PC-3 (cell line): ENCODE data around the gene CHTOP.

Source experiments
- EZH2phosphoT487 ChIP-seq: fragments of 300-600 bp; sonication (generic); IDR thresholded peaks from 2 replicates; pipeline ENCODE4 v1.6.1; 2018; ENCODE audit warnings: mild to moderate bottlenecking, antibody characterized with exemption, low read length, borderline replicate concordance
- TF ChIP-seq, protein P1 (sequence below): fragments of 300-600 bp; sonication (generic); conservative IDR thresholded peaks from 2 replicates; pipeline ENCODE4 v1.5.1; 2017; ENCODE audit warnings: antibody characterized with exemption, low read depth, mild to moderate bottlenecking, low read length

DNA sequence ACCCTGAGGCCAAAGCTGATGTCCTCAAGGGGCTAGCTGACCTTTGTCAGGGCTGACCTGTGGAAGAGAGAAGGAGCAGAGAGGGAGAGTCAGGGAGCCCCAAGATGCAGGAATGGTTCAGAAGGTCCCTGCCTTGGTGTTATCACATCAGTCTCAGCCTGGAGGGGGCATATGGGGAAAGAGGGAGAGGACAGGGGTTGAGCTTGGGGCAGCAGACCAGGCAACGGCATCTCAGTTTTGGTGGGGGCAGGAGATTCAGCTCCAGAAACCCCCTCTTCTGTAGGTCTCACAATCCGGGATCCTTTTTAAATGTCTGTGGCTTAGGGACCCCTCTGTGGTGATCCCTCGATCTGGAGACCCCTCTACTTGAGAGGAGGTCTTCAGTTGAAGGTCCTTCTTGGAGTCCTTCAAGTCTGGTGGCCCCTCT, 7.4 kb upstream of the CHTOP start:
- TF ChIP-seq EZH2phosphoT487 = no peak
- TF ChIP-seq, protein P1, sequence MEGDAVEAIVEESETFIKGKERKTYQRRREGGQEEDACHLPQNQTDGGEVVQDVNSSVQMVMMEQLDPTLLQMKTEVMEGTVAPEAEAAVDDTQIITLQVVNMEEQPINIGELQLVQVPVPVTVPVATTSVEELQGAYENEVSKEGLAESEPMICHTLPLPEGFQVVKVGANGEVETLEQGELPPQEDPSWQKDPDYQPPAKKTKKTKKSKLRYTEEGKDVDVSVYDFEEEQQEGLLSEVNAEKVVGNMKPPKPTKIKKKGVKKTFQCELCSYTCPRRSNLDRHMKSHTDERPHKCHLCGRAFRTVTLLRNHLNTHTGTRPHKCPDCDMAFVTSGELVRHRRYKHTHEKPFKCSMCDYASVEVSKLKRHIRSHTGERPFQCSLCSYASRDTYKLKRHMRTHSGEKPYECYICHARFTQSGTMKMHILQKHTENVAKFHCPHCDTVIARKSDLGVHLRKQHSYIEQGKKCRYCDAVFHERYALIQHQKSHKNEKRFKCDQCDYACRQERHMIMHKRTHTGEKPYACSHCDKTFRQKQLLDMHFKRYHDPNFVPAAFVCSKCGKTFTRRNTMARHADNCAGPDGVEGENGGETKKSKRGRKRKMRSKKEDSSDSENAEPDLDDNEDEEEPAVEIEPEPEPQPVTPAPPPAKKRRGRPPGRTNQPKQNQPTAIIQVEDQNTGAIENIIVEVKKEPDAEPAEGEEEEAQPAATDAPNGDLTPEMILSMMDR = no peak
